ENCODE results near the gene ASIC2. TPM values are rescaled to one million over a fixed set of nuclear protein-coding genes. Genes with fewer than 3 reads are reported as not detected.

ASIC2 gene
- total RNA-seq, 1 experiment from 2014 or later = 4.1 TPM

- ATAC-seq = no peak
- no TSS peak for BruUV-seq (replicated peaks)
- in situ Hi-C loops (cut with HindIII; ENCODE audit: low pct_unique_long_range_greater_than_20kb, low sequenced_read_pairs) = no loop called here
- H3K4me3 ChIP-seq (ENCODE audit: low read depth in 2 of 2, low read length in 2 of 2) = no peak overlapping the region
- ChIA-PET POLR2A (no interaction called here), CTCF (no interaction called here)
- H3K27ac ChIP-seq (ENCODE audit: low read length) = no peak overlapping the region
- no peaks in the 10 kb centered on the region for H3K4me1 ChIP-seq (ENCODE audit: control insufficient read depth, insufficient read depth, low read length)
- intact Hi-C loops (cut with micrococcal nuclease; ENCODE audit: unreplicated experiment) = no loop called here
- no peak for TF ChIP-seq POLR2AphosphoS5 (IDR thresholded peaks at IDR 0.05; ENCODE audit: low read depth, low read length)
- no peak for TF ChIP-seq CTCF (IDR thresholded peaks at IDR 0.05)
- no peak for TF ChIP-seq TCF7L2 (IDR thresholded peaks at IDR 0.05; ENCODE audit: low read depth, low read length)
- TF ChIP-seq, protein P1, sequence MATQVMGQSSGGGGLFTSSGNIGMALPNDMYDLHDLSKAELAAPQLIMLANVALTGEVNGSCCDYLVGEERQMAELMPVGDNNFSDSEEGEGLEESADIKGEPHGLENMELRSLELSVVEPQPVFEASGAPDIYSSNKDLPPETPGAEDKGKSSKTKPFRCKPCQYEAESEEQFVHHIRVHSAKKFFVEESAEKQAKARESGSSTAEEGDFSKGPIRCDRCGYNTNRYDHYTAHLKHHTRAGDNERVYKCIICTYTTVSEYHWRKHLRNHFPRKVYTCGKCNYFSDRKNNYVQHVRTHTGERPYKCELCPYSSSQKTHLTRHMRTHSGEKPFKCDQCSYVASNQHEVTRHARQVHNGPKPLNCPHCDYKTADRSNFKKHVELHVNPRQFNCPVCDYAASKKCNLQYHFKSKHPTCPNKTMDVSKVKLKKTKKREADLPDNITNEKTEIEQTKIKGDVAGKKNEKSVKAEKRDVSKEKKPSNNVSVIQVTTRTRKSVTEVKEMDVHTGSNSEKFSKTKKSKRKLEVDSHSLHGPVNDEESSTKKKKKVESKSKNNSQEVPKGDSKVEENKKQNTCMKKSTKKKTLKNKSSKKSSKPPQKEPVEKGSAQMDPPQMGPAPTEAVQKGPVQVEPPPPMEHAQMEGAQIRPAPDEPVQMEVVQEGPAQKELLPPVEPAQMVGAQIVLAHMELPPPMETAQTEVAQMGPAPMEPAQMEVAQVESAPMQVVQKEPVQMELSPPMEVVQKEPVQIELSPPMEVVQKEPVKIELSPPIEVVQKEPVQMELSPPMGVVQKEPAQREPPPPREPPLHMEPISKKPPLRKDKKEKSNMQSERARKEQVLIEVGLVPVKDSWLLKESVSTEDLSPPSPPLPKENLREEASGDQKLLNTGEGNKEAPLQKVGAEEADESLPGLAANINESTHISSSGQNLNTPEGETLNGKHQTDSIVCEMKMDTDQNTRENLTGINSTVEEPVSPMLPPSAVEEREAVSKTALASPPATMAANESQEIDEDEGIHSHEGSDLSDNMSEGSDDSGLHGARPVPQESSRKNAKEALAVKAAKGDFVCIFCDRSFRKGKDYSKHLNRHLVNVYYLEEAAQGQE (IDR thresholded peaks at IDR 0.05; ENCODE audit: insufficient read depth in 1 of 2, low read depth in 2 of 2, low read length in 1 of 2) = no peak
- TF ChIP-seq SIN3A (IDR thresholded peaks at IDR 0.05; ENCODE audit: borderline replicate concordance, insufficient read depth, low read depth, low read length) = no peak
- DNase-seq (ENCODE audit: low read depth, low spot score) = no peak
- H3K9me3 ChIP-seq (ENCODE audit: control insufficient read depth, insufficient read depth, low read depth, low read length) = no peaks in the 10 kb centered on the region
- H3K36me3 ChIP-seq (ENCODE audit: control insufficient read depth, insufficient read depth, low read length) = no peaks in the 10 kb centered on the region
- no peaks in the 10 kb centered on the region for H3K27me3 ChIP-seq (ENCODE audit: control insufficient read depth, insufficient read depth, low read length)
These were observed 259.9 kb downstream of the ASIC2 start for GRCh38 chr17:33033176-33033575.

- DNase-seq (ENCODE audit: low read depth, low spot score) (no peak), ATAC-seq (0 out of 2 replicates have a peak, but pooled peaks have one; percentile 66)
- H3K27me3 ChIP-seq (ENCODE audit: control insufficient read depth, insufficient read depth, low read length) = no peaks in the 10 kb centered on the region
- no peaks in the 10 kb centered on the region for H3K9me3 ChIP-seq (ENCODE audit: control insufficient read depth, insufficient read depth, low read depth, low read length)
- in situ Hi-C loops (cut with HindIII; ENCODE audit: low pct_unique_long_range_greater_than_20kb, low sequenced_read_pairs) (no loop called here), intact Hi-C loops (cut with micrococcal nuclease; ENCODE audit: unreplicated experiment) (loop anchor here (10.0 kb wide), 1 partner anchor 496 kb away; no protein-coding TSS in a partner anchor)
- TF ChIP-seq CTCF (IDR thresholded peaks at IDR 0.05) (0 out of 2 replicates have a peak, but pooled peaks have one; percentile 41), POLR2AphosphoS5 (IDR thresholded peaks at IDR 0.05; ENCODE audit: low read depth, low read length) (no peak)
- H3K4me1 ChIP-seq (ENCODE audit: control insufficient read depth, insufficient read depth, low read length) = no peaks in the 10 kb centered on the region
- no peak overlapping the region for H3K4me3 ChIP-seq (ENCODE audit: low read depth in 2 of 2, low read length in 2 of 2)
- no peaks in the 10 kb centered on the region for H3K36me3 ChIP-seq (ENCODE audit: control insufficient read depth, insufficient read depth, low read length)
- no peak overlapping the region for H3K27ac ChIP-seq (ENCODE audit: low read length)
- no TSS peak for BruUV-seq (replicated peaks)
- CTCF ChIA-PET = no interaction called here
- POLR2A ChIA-PET = no interaction called here
These were observed 264.3 kb downstream of the ASIC2 start for GRCh38 chr17:33028778-33029177.

Measured in Panc1 (cell line).